Measurements from ENCODE around the gene CKM.

- TF ChIP-seq CTCF (IDR thresholded peaks at IDR 0.05; ENCODE audit: low read length) (no peak), EZH2 (IDR thresholded peaks at IDR 0.05; ENCODE audit: borderline replicate concordance, low read length) (no peak)
Observed at GRCh38 chr19:45342911-45343310, 20.2 kb upstream of the CKM start.
